Spinal cord (tissue), 10 donors: ENCODE results near the gene IGSF3. TPM values are rescaled to one million over a fixed set of nuclear protein-coding genes. Genes with fewer than 3 reads are reported as not detected.
A peak's percentile ranks its signal among the peaks of the same experiment; 100 is the strongest.

Experiments
- DNase-seq, 6 donors: peaks; one replicate each; pipeline versions ENCODE4 v3.0.0 to v3.0.0-alpha.2; 2013 to 2015; ENCODE audit warnings: low spot score in 6 of 6, low read depth in 4 of 6
- H3K27ac ChIP-seq: one replicate; pipeline ENCODE4 v1.5.1; 2013; ENCODE audit warnings: low read depth, low read length, control low read depth
- H3K27me3 ChIP-seq: one replicate; pipeline ENCODE4 v1.6.1; 2013; ENCODE audit warnings: low read length; ENCODE audit not compliant: control insufficient read depth, insufficient read depth
- H3K36me3 ChIP-seq: one replicate; pipeline ENCODE4 v1.6.1; 2013; ENCODE audit warnings: low read length; ENCODE audit not compliant: control insufficient read depth, insufficient read depth
- H3K4me1 ChIP-seq: one replicate; pipeline ENCODE4 v1.6.1; 2013; ENCODE audit warnings: low read length; ENCODE audit not compliant: control insufficient read depth, insufficient read depth
- H3K4me3 ChIP-seq: one replicate; pipeline ENCODE4 v1.5.1; 2013; ENCODE audit warnings: low read depth, low read length, control low read depth
- H3K9me3 ChIP-seq: one replicate; pipeline ENCODE4 v1.6.1; 2013; ENCODE audit warnings: low read length; ENCODE audit not compliant: control insufficient read depth, insufficient read depth
- WGBS: methylation state at CpG from one replicate; pipeline ENCODE4 v1.1.5; 2013; ENCODE audit warnings: missing lambda C conversion rate; ENCODE audit not compliant: insufficient coverage; 5-methylcytosine and 5-hydroxymethylcytosine counted together
- polyA plus RNA-seq, 2 donors: library from polyadenylated mRNA; unstranded; fragments of 120-200 nt; gene quantifications; one replicate each; pipeline ENCODE4 v1.2.1, GENCODE V29; 2013; ENCODE audit not compliant: insufficient read length in 2 of 2
- total RNA-seq, 2 donors: library from RNA; depleted of rRNA in 1 of 2; stranded (reverse); fragments of 120-200 nt in 1 of 2; fragments of >200 nt in 1 of 2; gene quantifications; one replicate each; pipeline versions ENCODE4 v1.2.3 to v1.2.4, GENCODE V29; 2013 to 2014
- donor health status: healthy.

Gene IGSF3
- total and polyA plus RNA-seq, 4 donors: 25.7 to 52.4 (median 45.3) TPM

- no peak for DNase-seq
- H3K27ac ChIP-seq: no peak overlapping the region
- no peaks in the 10 kb centered on the region for H3K27me3 ChIP-seq
- H3K4me1 ChIP-seq: peaks cover 9% of the 10 kb centered on the region
- no peak overlapping the region for H3K4me3 ChIP-seq
- 81% methylated on average over 3 of the region's 6 CpGs for WGBS
- no peaks in the 10 kb centered on the region for H3K36me3 ChIP-seq
- H3K9me3 ChIP-seq: no peaks in the 10 kb centered on the region
Measured at GRCh38 chr1:116708255-116708900, 40.8 kb upstream of the IGSF3 start.

GRCh38 chr1:116706841-116707240, 39.3 kb upstream of the IGSF3 start:
- Histone ChIP-seq H3K27me3 (no peaks in the 10 kb centered on the region), H3K4me1 (peaks cover 9% of the 10 kb centered on the region), H3K9me3 (no peaks in the 10 kb centered on the region), H3K36me3 (no peaks in the 10 kb centered on the region), H3K27ac (no peak overlapping the region), H3K4me3 (no peak overlapping the region)
- no peak for DNase-seq

GRCh38 chr1:116706123-116706522, 38.6 kb upstream of the IGSF3 start:
- no peak for DNase-seq
- Histone ChIP-seq H3K4me1 (peaks cover 4% of the 10 kb centered on the region), H3K27ac (no peak overlapping the region), H3K36me3 (no peaks in the 10 kb centered on the region), H3K27me3 (no peaks in the 10 kb centered on the region), H3K9me3 (no peaks in the 10 kb centered on the region), H3K4me3 (no peak overlapping the region)
- WGBS: no CpG with 5 or more reads among the region's 2 CpGs

- 80% methylated on average over 1 of the region's 3 CpGs for WGBS
- Histone ChIP-seq H3K4me1 (no peaks in the 10 kb centered on the region), H3K27ac (no peak overlapping the region), H3K27me3 (no peaks in the 10 kb centered on the region), H3K9me3 (no peaks in the 10 kb centered on the region), H3K4me3 (no peak overlapping the region), H3K36me3 (no peaks in the 10 kb centered on the region)
- DNase-seq: peak in 1 of 6 donors; percentile 30
Measured at GRCh38 chr1:116704278-116704677, 36.7 kb upstream of the IGSF3 start.

- Histone ChIP-seq H3K36me3 (no peaks in the 10 kb centered on the region), H3K27me3 (no peaks in the 10 kb centered on the region), H3K27ac (no peak overlapping the region), H3K9me3 (no peaks in the 10 kb centered on the region), H3K4me3 (no peak overlapping the region), H3K4me1 (peaks cover 13% of the 10 kb centered on the region)
- no peak for DNase-seq
Measured at GRCh38 chr1:116699605-116700004, 32.1 kb upstream of the IGSF3 start.

- no peak overlapping the region for H3K4me3 ChIP-seq
- H3K27ac ChIP-seq: no peak overlapping the region
- no peaks in the 10 kb centered on the region for H3K36me3 ChIP-seq
- no CpG with 5 or more reads among the region's 2 CpGs for WGBS
- H3K4me1 ChIP-seq: peaks cover 16% of the 10 kb centered on the region
- no peaks in the 10 kb centered on the region for H3K9me3 ChIP-seq
- no peak for DNase-seq
- no peaks in the 10 kb centered on the region for H3K27me3 ChIP-seq
Measured at GRCh38 chr1:116698244-116698595, 30.7 kb upstream of the IGSF3 start.

GRCh38 chr1:116697548-116698243, 30.2 kb upstream of the IGSF3 start:
- Histone ChIP-seq H3K4me1 (peaks cover 18% of the 10 kb centered on the region), H3K36me3 (no peaks in the 10 kb centered on the region), H3K9me3 (no peaks in the 10 kb centered on the region), H3K27ac (no peak overlapping the region), H3K4me3 (no peak overlapping the region), H3K27me3 (no peaks in the 10 kb centered on the region)
- peak in 2 of 6 donors; percentile 69 to 92 for DNase-seq
- 40% methylated on average over 1 of the region's 4 CpGs for WGBS

- no peak overlapping the region for H3K27ac ChIP-seq
- H3K4me1 ChIP-seq: peaks cover 37% of the 10 kb centered on the region
- H3K36me3 ChIP-seq: no peaks in the 10 kb centered on the region
- H3K4me3 ChIP-seq: no peak overlapping the region
- DNase-seq: peak in 1 of 6 donors; percentile 53
- WGBS: 78% methylated on average over 2 of the region's 3 CpGs
- H3K9me3 ChIP-seq: no peaks in the 10 kb centered on the region
- no peaks in the 10 kb centered on the region for H3K27me3 ChIP-seq
Measured at GRCh38 chr1:116694524-116694923, 27.0 kb upstream of the IGSF3 start.

GRCh38 chr1:116693759-116694480, 26.4 kb upstream of the IGSF3 start:
- WGBS: 87% methylated on average over 4 of the region's 5 CpGs
- Histone ChIP-seq H3K36me3 (no peaks in the 10 kb centered on the region), H3K9me3 (no peaks in the 10 kb centered on the region), H3K27ac (no peak overlapping the region), H3K4me1 (peaks cover 37% of the 10 kb centered on the region), H3K27me3 (no peaks in the 10 kb centered on the region), H3K4me3 (no peak overlapping the region)
- no peak for DNase-seq

GRCh38 chr1:116692879-116693278, 25.3 kb upstream of the IGSF3 start:
- 60% methylated on average over 1 of the region's 3 CpGs for WGBS
- Histone ChIP-seq H3K36me3 (no peaks in the 10 kb centered on the region), H3K4me1 (peaks cover 37% of the 10 kb centered on the region), H3K4me3 (no peak overlapping the region), H3K27me3 (no peaks in the 10 kb centered on the region), H3K27ac (no peak overlapping the region), H3K9me3 (no peaks in the 10 kb centered on the region)
- DNase-seq: peak in 2 of 6 donors; percentile 34 to 44
